Stimulated activated CD8-positive, alpha-beta memory T cell treated with anti-CD3 and anti-CD28 coated beads, Interleukin-12 subunit alpha, Interleukin-12 subunit beta, amount 100 ng/mL, for 4 hours (primary cell): ENCODE data around the gene HTR1E.
"Not testable (repeated sequence)": the region's sequence is repeated elsewhere in the genome, so short reads cannot be mapped to it uniquely, and the experiment has no call there.

Experiments
- DNase-seq: peaks from one replicate; pipeline ENCODE4 v3.0.0-alpha.2; 2020; ENCODE audit warnings: low read depth

Gene HTR1E

GRCh38 chr6:86973088-86973487, 35.8 kb downstream of the HTR1E start:
- no peak for DNase-seq

DNA sequence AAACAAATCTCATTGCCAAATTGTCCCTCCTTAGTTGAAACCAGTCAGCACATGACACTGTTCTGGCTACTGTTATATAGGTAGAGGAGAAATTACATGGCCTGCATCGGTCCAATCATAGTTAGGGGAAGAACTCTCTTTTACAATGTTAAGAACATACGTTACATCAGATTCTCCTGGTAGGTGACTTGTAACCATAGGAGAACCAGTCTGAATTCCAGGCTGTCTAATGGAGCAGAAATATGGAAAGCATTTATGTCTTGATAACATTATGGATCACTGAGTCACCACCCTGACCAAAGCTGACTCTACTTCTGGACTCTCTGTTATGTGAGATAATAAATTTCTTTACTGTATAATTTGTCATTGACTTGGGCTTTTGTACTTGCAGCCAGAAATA, 40.9 kb downstream of the HTR1E start:
- DNase-seq = no peak

DNA sequence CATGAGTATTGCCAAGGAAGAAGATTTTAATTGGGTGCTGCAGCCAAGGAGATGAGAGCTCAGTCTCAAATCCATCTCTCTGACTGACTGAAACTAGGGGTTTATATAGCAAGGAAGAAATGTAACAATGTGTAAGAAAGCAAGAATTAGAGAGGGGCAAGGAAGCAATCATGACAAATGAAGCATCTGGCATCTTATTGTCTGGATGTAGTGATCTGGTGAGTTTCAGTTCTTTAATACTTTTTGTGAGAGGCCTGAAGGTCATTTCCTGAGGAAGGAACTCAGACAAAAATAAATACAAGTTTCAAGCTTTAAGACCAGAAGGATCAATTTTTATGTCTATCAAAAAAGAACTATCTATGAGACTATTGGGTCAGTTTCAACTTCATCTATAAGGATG, 64.2 kb downstream of the HTR1E start:
- no peak for DNase-seq

- not testable (repeated sequence) for DNase-seq
These were observed 65.1 kb downstream of the HTR1E start for GRCh38 chr6:87002391-87002790.

- DNase-seq = not testable (repeated sequence)
These were observed 69.2 kb downstream of the HTR1E start for GRCh38 chr6:87006541-87006940.

- not testable (repeated sequence) for DNase-seq
These were observed 72.3 kb downstream of the HTR1E start for GRCh38 chr6:87009581-87009980.

GRCh38 chr6:87012035-87012434, 74.7 kb downstream of the HTR1E start:
- no peak for DNase-seq

GRCh38 chr6:87012743-87013142, 75.4 kb downstream of the HTR1E start:
- DNase-seq = no peak

GRCh38 chr6:87016772-87017171, 79.4 kb downstream of the HTR1E start:
- DNase-seq = no peak

DNA sequence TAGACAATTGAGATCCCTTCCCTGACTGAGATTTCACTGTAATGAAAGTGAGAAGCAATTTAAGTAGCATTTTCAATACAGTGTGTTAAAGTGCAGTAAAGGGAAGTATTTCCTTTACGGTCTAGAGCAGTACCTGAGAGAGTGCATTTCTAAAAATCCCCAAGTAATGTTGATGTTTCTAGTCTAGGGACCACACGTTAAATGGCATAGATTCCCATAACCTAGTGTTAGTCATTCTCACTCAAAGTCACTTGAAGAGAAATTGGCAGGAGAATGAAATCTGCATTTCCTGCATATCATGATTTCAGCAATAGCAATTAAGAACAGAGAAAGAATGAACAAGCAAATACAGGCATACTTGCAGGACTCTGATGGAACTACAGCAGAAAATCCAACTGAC, 89.7 kb downstream of the HTR1E start:
- DNase-seq = no peak

DNA sequence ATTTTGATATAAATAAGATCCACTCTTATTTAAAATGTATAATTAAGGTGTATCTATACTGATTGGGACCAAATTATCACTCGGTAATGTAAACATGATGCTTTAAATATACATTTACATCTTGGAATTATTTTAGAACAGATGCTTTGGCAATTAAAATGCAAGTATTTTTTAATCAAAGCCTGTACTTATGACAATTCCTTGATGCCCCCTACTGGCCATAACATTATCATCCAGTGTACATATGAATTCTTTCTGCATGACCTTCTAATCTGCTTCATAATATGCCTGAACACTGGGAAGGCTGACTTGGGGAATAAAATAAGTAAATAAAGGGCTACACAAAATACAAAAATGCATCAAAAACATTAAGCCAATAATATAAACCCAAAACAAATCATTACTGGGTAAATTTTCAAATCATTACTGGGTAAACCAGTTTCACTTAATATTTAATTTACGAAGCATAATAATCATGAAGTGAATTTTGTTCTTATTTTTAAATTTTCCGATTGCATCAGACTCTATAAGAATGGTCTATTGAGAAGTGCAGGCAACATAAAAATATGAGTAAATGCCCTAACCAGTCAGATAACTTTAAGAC, 92.5 kb downstream of the HTR1E start:
- no peak for DNase-seq

DNA sequence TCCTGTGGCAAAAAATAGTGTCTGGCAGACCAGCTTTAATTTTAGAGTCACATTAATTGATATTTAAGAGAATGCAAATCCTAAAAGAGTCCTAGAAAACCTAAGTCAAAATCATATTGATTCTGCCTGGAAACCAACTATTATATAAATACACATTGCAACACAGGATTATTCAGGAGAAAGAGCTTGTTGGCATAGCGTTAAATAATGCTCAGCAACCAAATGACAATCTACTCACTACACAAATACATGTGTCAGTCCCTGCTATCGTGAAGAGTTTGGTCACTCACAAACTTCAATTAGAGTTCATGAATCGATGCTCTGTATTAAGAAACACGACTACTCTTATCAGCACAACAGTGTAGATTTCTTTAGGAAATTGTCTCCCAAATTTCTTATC, 103.4 kb downstream of the HTR1E start:
- DNase-seq = no peak

DNA sequence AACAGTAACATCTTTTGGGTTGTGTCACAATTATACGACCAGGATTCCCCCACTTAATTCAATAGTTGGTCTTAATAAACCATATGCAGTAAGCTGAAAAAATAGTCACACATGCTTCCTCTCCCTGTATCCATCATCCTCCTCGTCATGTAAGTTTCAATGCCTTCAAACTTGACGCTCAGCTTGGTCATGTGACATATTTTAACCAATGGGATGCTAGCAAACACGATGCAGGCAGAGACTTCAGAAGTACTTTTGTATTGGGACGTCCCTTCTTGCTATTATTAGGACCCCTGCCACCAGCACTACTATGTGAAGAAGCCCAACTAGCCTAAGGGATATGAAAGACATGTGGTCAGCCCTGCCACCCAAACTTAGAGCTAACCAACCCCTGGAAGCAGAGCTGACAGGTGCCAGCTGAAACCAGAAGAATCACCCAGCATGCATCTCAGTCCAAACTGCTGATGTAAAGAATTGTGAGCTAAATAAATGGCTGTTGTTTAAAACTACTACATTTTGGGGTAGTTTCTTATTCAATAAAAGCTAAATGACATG, 108.3 kb downstream of the HTR1E start:
- DNase-seq = no peak

DNA sequence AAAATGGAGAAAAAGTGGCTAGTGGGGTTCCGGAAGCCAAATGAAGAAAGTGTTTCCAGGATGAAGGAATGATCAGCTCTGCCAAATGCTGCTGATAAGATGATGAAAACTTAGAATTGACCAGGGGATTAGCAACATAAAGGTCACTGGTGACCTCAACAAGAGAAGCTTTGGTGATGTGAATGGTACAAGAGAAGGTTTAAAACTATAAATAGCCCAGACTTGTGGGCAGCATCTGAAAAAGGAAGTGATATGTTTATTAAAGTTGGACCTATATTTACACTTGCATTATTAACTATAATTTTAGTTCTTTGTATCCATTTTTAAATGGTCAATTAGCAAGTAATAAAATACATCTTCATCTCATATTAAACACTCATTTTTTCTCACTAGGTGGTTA, 112.5 kb downstream of the HTR1E start:
- no peak for DNase-seq

DNA sequence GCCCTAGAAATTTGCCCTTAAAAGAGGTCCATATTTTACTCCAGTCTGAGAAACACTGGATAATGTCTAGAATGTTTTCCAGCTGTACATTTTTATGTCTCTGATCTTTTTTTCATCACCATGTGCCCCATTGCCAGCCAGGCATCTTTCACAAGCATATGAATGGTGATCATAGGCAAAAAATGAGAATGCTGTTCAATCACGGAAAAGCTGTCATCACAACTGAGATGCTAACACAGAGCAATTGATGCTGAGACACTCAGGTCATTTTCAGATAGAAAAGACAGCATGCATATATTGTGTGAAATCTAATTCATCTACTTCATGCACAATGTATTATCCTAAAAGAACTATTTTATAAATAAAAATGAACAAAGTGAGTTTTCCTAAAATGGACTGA, 116.0 kb downstream of the HTR1E start:
- DNase-seq = no peak

DNA sequence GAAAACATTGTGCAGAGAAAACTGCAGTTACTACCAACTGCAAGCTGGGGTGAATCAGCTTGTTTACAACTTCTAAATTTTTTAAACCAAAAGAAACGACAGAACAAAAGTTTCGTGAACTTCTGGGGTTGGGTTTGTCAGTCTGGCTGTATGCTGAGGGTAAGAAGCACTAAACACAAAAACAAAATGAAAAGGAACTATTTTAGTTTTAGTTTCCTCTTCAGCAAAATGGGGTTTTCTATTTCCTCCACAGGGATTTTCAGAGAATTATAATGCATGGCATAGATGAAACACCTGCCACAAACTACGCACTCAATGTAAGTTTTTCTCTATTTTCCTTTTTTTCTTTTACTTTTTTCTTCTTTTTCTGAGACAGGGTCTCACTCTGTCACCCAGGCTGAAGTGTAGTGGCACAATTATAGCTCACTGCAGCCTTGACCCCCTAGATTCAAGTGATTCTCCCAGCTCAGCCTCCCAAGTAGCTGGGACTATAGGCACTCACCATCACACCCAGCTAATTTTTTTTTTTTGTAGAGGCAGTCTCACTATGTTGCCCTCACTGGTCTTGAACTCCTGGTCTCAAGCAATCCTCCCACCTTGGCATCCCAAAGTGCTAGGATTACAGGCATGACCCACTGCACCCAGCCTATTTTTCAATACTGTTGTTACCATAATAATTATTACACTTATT, 117.0 kb downstream of the HTR1E start:
- DNase-seq = no peak

DNA sequence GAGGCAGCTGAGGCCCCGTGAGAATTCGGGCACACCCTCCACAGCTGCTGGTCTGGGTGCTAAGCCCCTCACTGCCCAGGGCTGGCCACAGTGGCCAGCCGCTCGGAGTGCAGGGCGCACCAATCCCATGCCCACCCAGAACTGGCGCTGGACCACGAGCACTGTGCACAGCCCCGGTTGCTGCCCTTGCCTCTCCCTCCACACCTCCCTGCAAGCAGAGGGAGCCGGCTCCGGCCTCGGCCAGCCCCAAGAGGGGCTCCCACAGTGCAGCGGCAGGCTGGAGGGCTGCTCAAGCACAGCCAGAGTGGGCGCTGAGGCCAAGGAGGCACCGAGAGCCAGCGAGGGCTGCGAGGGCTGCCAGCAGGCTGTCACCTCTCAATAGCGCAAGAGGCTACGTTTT, 122.6 kb downstream of the HTR1E start:
- no peak for DNase-seq

- DNase-seq = no peak
These were observed 127.8 kb downstream of the HTR1E start for GRCh38 chr6:87065117-87065516.
